Measurements from ENCODE around the gene TRIM15. TPM values are rescaled to one million over a fixed set of nuclear protein-coding genes. Genes with fewer than 3 reads are reported as not detected.
A peak's percentile ranks its signal among the peaks of the same experiment; 100 is the strongest.

Gene TRIM15
- total RNA-seq, 2 experiments from 2014 or later = 0.18 to 0.26 TPM

- CTCF ChIA-PET = interaction anchor here (0.7 to 5.6 kb wide), 9 partner anchors 23 to 200 kb away, joined by 3 to 40 read pairs (median 4); no protein-coding TSS in a partner anchor
- H3K36me3 Mint-ChIP-seq (ENCODE audit: low read depth) = no peaks in the 10 kb centered on the region
- H3K27ac Mint-ChIP-seq = peak overlapping the region; percentile 7
- H3K4me3 Mint-ChIP-seq = no peak overlapping the region
- peak; percentile 56 for ATAC-seq
- POLR2A ChIA-PET = no interaction called here
- DNase-seq = peak; percentile 53
- intact Hi-C loops (cut with DNase I, micrococcal nuclease) = no loop called here
- peaks cover 24% of the 10 kb centered on the region for H3K4me1 Mint-ChIP-seq
- H3K27me3 Mint-ChIP-seq = peaks cover 29% of the 10 kb centered on the region
- no peaks in the 10 kb centered on the region for H3K9me3 Mint-ChIP-seq (ENCODE audit: low read depth)
These were observed 3.8 kb downstream of the TRIM15 start for GRCh38 chr6:30167101-30167500.

GRCh38 chr6:30168741-30169140, 5.4 kb downstream of the TRIM15 start:
- CTCF ChIA-PET = interaction anchor here (0.7 to 5.6 kb wide), 5 partner anchors 36 to 67 kb away, joined by 3 to 40 read pairs (median 5); no protein-coding TSS in a partner anchor
- intact Hi-C loops (cut with DNase I, micrococcal nuclease) = loop anchor here in 1 of 2 experiments (2.0 kb wide), 1 partner anchor 38 kb away; no protein-coding TSS in a partner anchor
- Mint-ChIP-seq H3K4me3 (no peak overlapping the region), H3K27ac (no peak overlapping the region), H3K36me3 (ENCODE audit: low read depth) (no peaks in the 10 kb centered on the region), H3K27me3 (peaks cover 38% of the 10 kb centered on the region), H3K4me1 (peaks cover 12% of the 10 kb centered on the region), H3K9me3 (ENCODE audit: low read depth) (no peaks in the 10 kb centered on the region)
- ATAC-seq (no peak), DNase-seq (no peak)
- POLR2A ChIA-PET = no interaction called here

- ChIA-PET CTCF (interaction anchor here (0.7 to 2.2 kb wide), 3 partner anchors 13 to 133 kb away, joined by 3 to 23 read pairs (median 4); no protein-coding TSS in a partner anchor), POLR2A (no interaction called here)
- H3K27ac Mint-ChIP-seq = no peak overlapping the region
These were observed 6.6 kb downstream of the TRIM15 start for GRCh38 chr6:30169658-30170614.

GRCh38 chr6:30171677-30172471, 8.5 kb downstream of the TRIM15 start:
- intact Hi-C loops (cut with DNase I, micrococcal nuclease) = loop anchor here (2.0 to 5.0 kb wide), 3 partner anchors 41 to 325 kb away; no protein-coding TSS in a partner anchor
- ATAC-seq = peak; percentile 12
- CTCF ChIA-PET = interaction anchor here (1.1 to 2.2 kb wide), 3 partner anchors 11 to 69 kb away, joined by 3 to 23 read pairs (median 4); no protein-coding TSS in a partner anchor
- Mint-ChIP-seq H3K4me1 (peaks cover 9% of the 10 kb centered on the region), H3K9me3 (ENCODE audit: low read depth) (no peaks in the 10 kb centered on the region), H3K4me3 (no peak overlapping the region), H3K36me3 (ENCODE audit: low read depth) (no peaks in the 10 kb centered on the region), H3K27ac (no peak overlapping the region), H3K27me3 (peaks cover 45% of the 10 kb centered on the region)
- POLR2A ChIA-PET = no interaction called here
- DNase-seq = peak; percentile 19

More at GRCh38 chr6:30169658-30170614, 6.6 kb downstream of the TRIM15 start:
- Mint-ChIP-seq H3K9me3 (ENCODE audit: low read depth) (no peaks in the 10 kb centered on the region), H3K4me1 (peaks cover 12% of the 10 kb centered on the region), H3K4me3 (no peak overlapping the region), H3K27me3 (peaks cover 38% of the 10 kb centered on the region), H3K36me3 (ENCODE audit: low read depth) (no peaks in the 10 kb centered on the region)
- DNase-seq (peak; percentile 16), ATAC-seq (peak; percentile 83)
- intact Hi-C loops (cut with DNase I, micrococcal nuclease) = loop anchor here (1.0 to 5.0 kb wide), 4 partner anchors 39 to 323 kb away; no protein-coding TSS in a partner anchor

GRCh38 chr6:30172681-30173080, 9.3 kb downstream of the TRIM15 start:
- Mint-ChIP-seq H3K9me3 (ENCODE audit: low read depth) (no peaks in the 10 kb centered on the region), H3K27ac (no peak overlapping the region), H3K4me1 (peaks cover 4% of the 10 kb centered on the region), H3K4me3 (no peak overlapping the region), H3K36me3 (ENCODE audit: low read depth) (no peaks in the 10 kb centered on the region), H3K27me3 (peaks cover 52% of the 10 kb centered on the region)
- ATAC-seq = no peak
- ChIA-PET CTCF (interaction anchor here (1.0 kb wide), 1 partner anchor 41 kb away, joined by 3 read pairs; no protein-coding TSS in a partner anchor), POLR2A (no interaction called here)
- no peak for DNase-seq
- intact Hi-C loops (cut with DNase I, micrococcal nuclease) = loop anchor here in 1 of 2 experiments (5.0 kb wide), 1 partner anchor 325 kb away; no protein-coding TSS in a partner anchor

GRCh38 chr6:30175765-30176164, 12.4 kb downstream of the TRIM15 start:
- peaks cover 2% of the 10 kb centered on the region for H3K36me3 Mint-ChIP-seq (ENCODE audit: low read depth)
- peaks cover 2% of the 10 kb centered on the region for H3K4me1 Mint-ChIP-seq
- H3K27ac Mint-ChIP-seq = no peak overlapping the region
- ChIA-PET POLR2A (no interaction called here), CTCF (interaction anchor here (0.9 kb wide), 1 partner anchor 277 kb away, joined by 3 read pairs; no protein-coding TSS in a partner anchor)
- H3K4me3 Mint-ChIP-seq = no peak overlapping the region
- H3K27me3 Mint-ChIP-seq = peaks cover 50% of the 10 kb centered on the region
- DNase-seq = no peak
- ATAC-seq = no peak
- intact Hi-C loops (cut with DNase I, micrococcal nuclease) = no loop called here
- H3K9me3 Mint-ChIP-seq (ENCODE audit: low read depth) = peaks cover 7% of the 10 kb centered on the region

GRCh38 chr6:30178837-30179236, 15.5 kb downstream of the TRIM15 start:
- POLR2A ChIA-PET = no interaction called here
- Mint-ChIP-seq H3K4me3 (no peak overlapping the region), H3K27me3 (peaks cover 34% of the 10 kb centered on the region), H3K27ac (no peak overlapping the region), H3K4me1 (no peaks in the 10 kb centered on the region), H3K36me3 (ENCODE audit: low read depth) (peaks cover 2% of the 10 kb centered on the region), H3K9me3 (ENCODE audit: low read depth) (peaks cover 8% of the 10 kb centered on the region)
- intact Hi-C loops (cut with DNase I, micrococcal nuclease) = no loop called here
- no peak for ATAC-seq
- DNase-seq = no peak
- CTCF ChIA-PET = interaction anchor here (0.6 to 0.7 kb wide), 2 partner anchors 52 to 100 kb away, joined by 3 to 4 read pairs; no protein-coding TSS in a partner anchor

- Mint-ChIP-seq H3K36me3 (ENCODE audit: low read depth) (peaks cover 9% of the 10 kb centered on the region), H3K4me3 (no peak overlapping the region), H3K27ac (no peak overlapping the region), H3K27me3 (peaks cover 32% of the 10 kb centered on the region), H3K9me3 (ENCODE audit: low read depth) (peaks cover 8% of the 10 kb centered on the region), H3K4me1 (no peaks in the 10 kb centered on the region)
- DNase-seq (no peak), ATAC-seq (no peak)
- ChIA-PET CTCF (interaction anchor here (0.6 kb wide), 1 partner anchor 77 kb away, joined by 3 read pairs; no protein-coding TSS in a partner anchor), POLR2A (no interaction called here)
- intact Hi-C loops (cut with DNase I, micrococcal nuclease) = no loop called here
These were observed 16.8 kb downstream of the TRIM15 start for GRCh38 chr6:30180145-30180544.

- ChIA-PET POLR2A (interaction anchor here (0.6 kb wide), 1 partner anchor 1869 kb away, joined by 3 read pairs; no protein-coding TSS in a partner anchor), CTCF (interaction anchor here (1.0 kb wide), 1 partner anchor 52 kb away, joined by 5 read pairs; no protein-coding TSS in a partner anchor)
- DNase-seq (no peak), ATAC-seq (no peak)
- H3K36me3 Mint-ChIP-seq (ENCODE audit: low read depth) = peaks cover 41% of the 10 kb centered on the region
- peaks cover 4% of the 10 kb centered on the region for H3K27me3 Mint-ChIP-seq
- H3K4me3 Mint-ChIP-seq = no peak overlapping the region
- H3K9me3 Mint-ChIP-seq (ENCODE audit: low read depth) = peaks cover 6% of the 10 kb centered on the region
- H3K27ac Mint-ChIP-seq = no peak overlapping the region
- intact Hi-C loops (cut with DNase I, micrococcal nuclease) = no loop called here
- no peaks in the 10 kb centered on the region for H3K4me1 Mint-ChIP-seq
These were observed 21.2 kb downstream of the TRIM15 start for GRCh38 chr6:30184417-30185031.

- no peaks in the 10 kb centered on the region for H3K4me1 Mint-ChIP-seq
- peaks cover 44% of the 10 kb centered on the region for H3K36me3 Mint-ChIP-seq (ENCODE audit: low read depth)
- no peaks in the 10 kb centered on the region for H3K27me3 Mint-ChIP-seq
- no peak overlapping the region for H3K4me3 Mint-ChIP-seq
- intact Hi-C loops (cut with DNase I, micrococcal nuclease) = no loop called here
- ATAC-seq (no peak), DNase-seq (no peak)
- ChIA-PET CTCF (interaction anchor here (0.6 kb wide), 1 partner anchor 33 kb away, joined by 3 read pairs; no protein-coding TSS in a partner anchor), POLR2A (no interaction called here)
- no peaks in the 10 kb centered on the region for H3K9me3 Mint-ChIP-seq (ENCODE audit: low read depth)
- no peak overlapping the region for H3K27ac Mint-ChIP-seq
These were observed 22.6 kb downstream of the TRIM15 start for GRCh38 chr6:30185846-30186484.
